GM03348 (cell line): Measurements from ENCODE around the gene FAM180A.
A peak's percentile ranks its signal among the peaks of the same experiment; 100 is the strongest.
"Not testable (repeated sequence)": the region's sequence is repeated elsewhere in the genome, so short reads cannot be mapped to it uniquely, and the experiment has no call there.

Source experiments
- DNase-seq: peaks from one replicate; pipeline ENCODE4 v3.0.0; 2012; ENCODE audit warnings: low spot score

Gene FAM180A

GRCh38 chr7:135748770-135749169 lies at the start of gene FAM180A:
FAM180A (minus strand) TSS chr7:135748813; CDS start chr7:135748580, 233 bp downstream.
- DNase-seq, result peak; percentile 88

GRCh38 chr7:135798095-135798494 lies 49.5 kb upstream of the FAM180A start:
- DNase-seq, result no peak

GRCh38 chr7:135795846-135796570 lies 47.4 kb upstream of the FAM180A start:
- peak; percentile 46 for DNase-seq

- DNase-seq, result no peak
Observed at GRCh38 chr7:135793841-135794240, 45.2 kb upstream of the FAM180A start.

GRCh38 chr7:135792866-135793265 lies 44.3 kb upstream of the FAM180A start:
- DNase-seq, result no peak

- no peak for DNase-seq
Observed at GRCh38 chr7:135792363-135792668, 43.7 kb upstream of the FAM180A start.

- DNase-seq, result no peak
Observed at GRCh38 chr7:135791543-135792362, 43.1 kb upstream of the FAM180A start.

GRCh38 chr7:135790371-135790977 lies 41.9 kb upstream of the FAM180A start:
- DNase-seq, result no peak

- DNase-seq, result no peak
Observed at GRCh38 chr7:135789956-135790355, 41.3 kb upstream of the FAM180A start.

- DNase-seq, result no peak
Observed at GRCh38 chr7:135789431-135789830, 40.8 kb upstream of the FAM180A start.

- DNase-seq, result no peak
Observed at GRCh38 chr7:135786911-135787310, 38.3 kb upstream of the FAM180A start.

- DNase-seq, result no peak
Observed at GRCh38 chr7:135785065-135785464, 36.5 kb upstream of the FAM180A start.

GRCh38 chr7:135784013-135784412 lies 35.4 kb upstream of the FAM180A start:
- DNase-seq, result no peak

GRCh38 chr7:135782801-135783200 lies 34.2 kb upstream of the FAM180A start:
- no peak for DNase-seq

- DNase-seq, result no peak
Observed at GRCh38 chr7:135782377-135782776, 33.8 kb upstream of the FAM180A start.

- no peak for DNase-seq
Observed at GRCh38 chr7:135777626-135778398, 29.2 kb upstream of the FAM180A start.

GRCh38 chr7:135775915-135776314 lies 27.3 kb upstream of the FAM180A start:
- not testable (repeated sequence) for DNase-seq

GRCh38 chr7:135775230-135775629 lies 26.6 kb upstream of the FAM180A start:
- DNase-seq, result no peak

GRCh38 chr7:135774284-135774683 lies 25.7 kb upstream of the FAM180A start:
- DNase-seq, result no peak

GRCh38 chr7:135773464-135773863 lies 24.9 kb upstream of the FAM180A start:
- no peak for DNase-seq

- no peak for DNase-seq
Observed at GRCh38 chr7:135772639-135773222, 24.1 kb upstream of the FAM180A start.
